ENCODE results near the gene LOXL1.

Gene LOXL1

DNA sequence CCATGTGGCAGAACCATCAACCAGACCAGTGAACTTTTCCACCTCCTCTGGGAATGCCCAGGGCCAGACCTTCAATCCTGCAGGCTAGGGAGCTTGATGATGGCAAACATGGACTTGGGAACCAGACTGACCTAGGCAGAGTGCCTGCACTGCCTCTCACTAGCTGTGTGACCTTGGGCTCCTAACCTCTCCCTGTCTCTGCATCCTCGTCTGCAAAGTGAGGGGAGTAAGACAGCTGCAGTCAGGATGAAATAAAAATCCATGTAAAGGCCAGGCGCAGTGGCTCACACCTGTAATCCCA is 17.5 kb upstream of the LOXL1 start:
- Histone ChIP-seq H2AFZ (ENCODE audit: low read length) (no peak overlapping the region), H3K4me3 (ENCODE audit: low read depth, low read length, poor library complexity, severe bottlenecking) (no peak overlapping the region), H4K20me1 (ENCODE audit: insufficient read depth, low read length) (no peaks in the 10 kb centered on the region), H3K9ac (ENCODE audit: low read length) (no peak overlapping the region), H3K9me3 (ENCODE audit: low read length) (no peaks in the 10 kb centered on the region), H3K27me3 (ENCODE audit: insufficient read depth, low read length) (no peaks in the 10 kb centered on the region; the same call in 1 of the 2 replicates), H3K4me1 (ENCODE audit: insufficient read depth, low read length, severe bottlenecking) (no peaks in the 10 kb centered on the region), H3F3A (ENCODE audit: insufficient read depth, low read length) (no peaks in the 10 kb centered on the region), H3K79me2 (ENCODE audit: insufficient read depth, low read length) (no peaks in the 10 kb centered on the region), H3K4me2 (ENCODE audit: low read length) (no peak overlapping the region), H3K9me2 (ENCODE audit: low read depth, low read length) (no peaks in the 10 kb centered on the region), H3K27ac (ENCODE audit: low read depth, low read length, poor library complexity, severe bottlenecking) (no peak overlapping the region), H3K36me3 (ENCODE audit: insufficient read depth, low read length) (no peaks in the 10 kb centered on the region)
- TF ChIP-seq EZH2 (IDR thresholded peaks at IDR 0.05; ENCODE audit: borderline replicate concordance, low read length) = no peak
- no peak for TF ChIP-seq CTCF (IDR thresholded peaks at IDR 0.05; ENCODE audit: low read length)

DNA sequence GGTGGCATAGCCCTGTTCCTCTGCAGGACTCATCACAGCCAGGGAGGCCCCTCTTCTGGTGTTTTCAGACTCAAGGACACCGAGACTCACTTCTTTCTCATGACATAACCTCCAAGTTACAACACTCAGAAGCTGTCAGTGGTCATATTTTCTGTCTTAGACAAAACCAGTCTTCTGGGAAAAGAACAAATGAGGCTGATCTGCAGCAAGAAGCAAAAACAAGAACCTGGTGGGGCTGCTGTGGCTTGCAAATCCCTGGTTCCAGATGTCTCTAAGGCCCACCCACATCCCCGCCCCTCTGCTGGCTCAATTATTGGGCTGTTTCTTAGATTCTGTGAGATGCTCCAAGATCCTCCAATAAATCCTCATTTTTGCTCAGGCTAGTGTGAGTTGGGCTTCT is 16.6 kb upstream of the LOXL1 start:
- no peaks in the 10 kb centered on the region for H3F3A ChIP-seq (ENCODE audit: insufficient read depth, low read length)
- H3K27ac ChIP-seq (ENCODE audit: low read depth, low read length, poor library complexity, severe bottlenecking) = no peak overlapping the region
- no peaks in the 10 kb centered on the region for H3K9me2 ChIP-seq (ENCODE audit: low read depth, low read length)
- no peak overlapping the region for H3K9ac ChIP-seq (ENCODE audit: low read length)
- no peak overlapping the region for H3K4me2 ChIP-seq (ENCODE audit: low read length)
- no peak overlapping the region for H2AFZ ChIP-seq (ENCODE audit: low read length)
- H3K9me3 ChIP-seq (ENCODE audit: low read length) = no peaks in the 10 kb centered on the region
- H4K20me1 ChIP-seq (ENCODE audit: insufficient read depth, low read length) = no peaks in the 10 kb centered on the region
- no peaks in the 10 kb centered on the region for H3K36me3 ChIP-seq (ENCODE audit: insufficient read depth, low read length)
- no peaks in the 10 kb centered on the region for H3K79me2 ChIP-seq (ENCODE audit: insufficient read depth, low read length)
- TF ChIP-seq EZH2 (IDR thresholded peaks at IDR 0.05; ENCODE audit: borderline replicate concordance, low read length) (no peak), CTCF (IDR thresholded peaks at IDR 0.05; ENCODE audit: low read length) (no peak)
- H3K27me3 ChIP-seq (ENCODE audit: insufficient read depth, low read length) = no peaks in the 10 kb centered on the region; the same call in 1 of the 2 replicates
- H3K4me1 ChIP-seq (ENCODE audit: insufficient read depth, low read length, severe bottlenecking) = no peaks in the 10 kb centered on the region
- H3K4me3 ChIP-seq (ENCODE audit: low read depth, low read length, poor library complexity, severe bottlenecking) = no peak overlapping the region

DNA sequence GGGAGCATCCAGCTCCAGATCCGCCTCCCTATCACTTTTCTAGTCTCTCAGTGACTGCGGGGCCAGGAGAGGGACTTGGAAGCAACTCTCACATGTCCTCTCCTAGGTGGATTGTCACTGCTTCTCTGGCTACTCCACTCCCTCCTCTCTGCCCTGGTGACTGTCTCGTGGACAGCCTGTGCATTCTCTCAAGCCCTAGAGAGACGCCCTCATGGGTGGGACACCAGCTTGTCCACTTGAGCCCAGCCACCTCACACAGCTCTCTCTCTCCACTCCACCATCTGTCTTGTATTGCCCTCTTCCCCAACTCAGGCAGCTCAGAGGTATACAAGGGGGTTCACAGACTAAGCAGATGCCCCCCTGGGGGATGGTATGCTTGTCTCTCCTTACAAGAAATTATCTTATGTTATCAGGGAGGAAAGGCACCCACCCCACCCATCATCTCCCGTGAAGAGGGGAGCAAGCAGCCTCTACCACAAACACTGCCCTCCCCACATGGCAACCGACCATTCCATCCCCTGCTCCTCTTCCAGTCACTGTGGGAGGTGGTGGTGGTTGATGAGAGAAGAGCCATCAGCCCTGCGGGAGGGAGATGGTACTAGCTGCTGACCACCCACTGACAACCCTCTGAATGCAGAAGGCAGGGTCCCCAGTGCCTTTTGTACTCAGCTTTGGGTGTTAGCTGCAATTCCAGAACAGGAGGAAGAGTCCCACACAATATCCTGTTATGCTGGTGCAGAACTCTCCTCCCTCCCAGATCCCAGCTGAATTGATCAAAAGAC is 15.5 kb upstream of the LOXL1 start:
- H3K9ac ChIP-seq (ENCODE audit: low read length) = no peak overlapping the region
- H3K4me3 ChIP-seq (ENCODE audit: low read depth, low read length, poor library complexity, severe bottlenecking) = no peak overlapping the region
- no peak overlapping the region for H2AFZ ChIP-seq (ENCODE audit: low read length)
- H3K27ac ChIP-seq (ENCODE audit: low read depth, low read length, poor library complexity, severe bottlenecking) = no peak overlapping the region
- no peaks in the 10 kb centered on the region for H3K9me3 ChIP-seq (ENCODE audit: low read length)
- no peaks in the 10 kb centered on the region for H3K9me2 ChIP-seq (ENCODE audit: low read depth, low read length)
- TF ChIP-seq CTCF (IDR thresholded peaks at IDR 0.05; ENCODE audit: low read length) (no peak), EZH2 (IDR thresholded peaks at IDR 0.05; ENCODE audit: borderline replicate concordance, low read length) (no peak)
- no peaks in the 10 kb centered on the region for H3K79me2 ChIP-seq (ENCODE audit: insufficient read depth, low read length)
- no peaks in the 10 kb centered on the region for H4K20me1 ChIP-seq (ENCODE audit: insufficient read depth, low read length)
- H3K27me3 ChIP-seq (ENCODE audit: insufficient read depth, low read length) = no peaks in the 10 kb centered on the region; the same call in 1 of the 2 replicates
- no peaks in the 10 kb centered on the region for H3K36me3 ChIP-seq (ENCODE audit: insufficient read depth, low read length)
- H3K4me2 ChIP-seq (ENCODE audit: low read length) = no peak overlapping the region
- no peaks in the 10 kb centered on the region for H3K4me1 ChIP-seq (ENCODE audit: insufficient read depth, low read length, severe bottlenecking)
- H3F3A ChIP-seq (ENCODE audit: insufficient read depth, low read length) = no peaks in the 10 kb centered on the region
